NCI-H82 (cell line): ENCODE results near the gene PPP1R13B.

Source experiments
- DNase-seq: peaks from one replicate; lab custom pipeline; 2025; lab: John Stamatoyannopoulos, UW

Gene PPP1R13B

GRCh38 chr14:103775506-103775905, 71.9 kb downstream of the PPP1R13B start:
- no peak for DNase-seq

GRCh38 chr14:103773521-103773920, 73.9 kb downstream of the PPP1R13B start:
- DNase-seq, result no peak

GRCh38 chr14:103772078-103772712, 75.2 kb downstream of the PPP1R13B start:
- DNase-seq, result no peak

- peak; percentile 9 for DNase-seq
These were observed 76.5 kb downstream of the PPP1R13B start for GRCh38 chr14:103770902-103771301.

GRCh38 chr14:103770500-103770899, 76.9 kb downstream of the PPP1R13B start:
- no peak for DNase-seq

GRCh38 chr14:103767336-103767894, 80.0 kb downstream of the PPP1R13B start:
- peak; percentile 15 for DNase-seq

GRCh38 chr14:103765526-103765925, 81.8 kb downstream of the PPP1R13B start:
- DNase-seq, result no peak

GRCh38 chr14:103763730-103764488, 83.5 kb downstream of the PPP1R13B start:
- DNase-seq, result no peak

- no peak for DNase-seq
These were observed 84.8 kb downstream of the PPP1R13B start for GRCh38 chr14:103762541-103762940.

- no peak for DNase-seq
These were observed 85.3 kb downstream of the PPP1R13B start for GRCh38 chr14:103762036-103762435.

GRCh38 chr14:103758059-103758776, 89.2 kb downstream of the PPP1R13B start:
- no peak for DNase-seq

- no peak for DNase-seq
These were observed 92.3 kb downstream of the PPP1R13B start for GRCh38 chr14:103755060-103755459.

- no peak for DNase-seq
These were observed 93.6 kb downstream of the PPP1R13B start for GRCh38 chr14:103753774-103754173.

GRCh38 chr14:103749860-103750259, 97.5 kb downstream of the PPP1R13B start:
- DNase-seq, result no peak

- no peak for DNase-seq
These were observed 97.9 kb downstream of the PPP1R13B start for GRCh38 chr14:103749452-103749851.

GRCh38 chr14:103748534-103748857, 98.9 kb downstream of the PPP1R13B start:
- no peak for DNase-seq

GRCh38 chr14:103746701-103747100, 100.7 kb downstream of the PPP1R13B start:
- DNase-seq, result no peak

- DNase-seq, result no peak
These were observed 102.0 kb downstream of the PPP1R13B start for GRCh38 chr14:103745424-103745823.

- no peak for DNase-seq
These were observed 102.6 kb downstream of the PPP1R13B start for GRCh38 chr14:103744621-103745395.

GRCh38 chr14:103743691-103744090, 103.7 kb downstream of the PPP1R13B start:
- DNase-seq, result no peak

GRCh38 chr14:103742499-103743255, 104.7 kb downstream of the PPP1R13B start:
- peak; percentile 30 for DNase-seq
